SH-SY5Y (cell line): Measurements from ENCODE around the gene PRMT1.

Experiments
- GATA2 ChIP-seq: IDR thresholded peaks from 2 replicates; pipeline ENCODE4 v1.6.1; 2011; ENCODE audit warnings: mild to moderate bottlenecking, low read depth, low read length
- GATA3 ChIP-seq: IDR thresholded peaks from 2 replicates; pipeline ENCODE4 v1.6.1; 2011; ENCODE audit warnings: low read depth, mild to moderate bottlenecking, low read length, moderate library complexity

- TF ChIP-seq GATA2: no peak
- no peak for TF ChIP-seq GATA3
Observed at GRCh38 chr19:49688531-49689132, 11.6 kb downstream of the PRMT1 start.
